Brain microvascular endothelial cell (primary cell): ENCODE measurements around the gene PSEN1.

ENCODE experiments used
- DNase-seq: peaks from one replicate; pipeline ENCODE4 v3.0.0-alpha.2; 2020
- H3K27ac ChIP-seq: fragments of 250-450 bp; sonication (Bioruptor Pico); 2 replicates; pipeline ENCODE4 v1.5.1; 2020; ENCODE audit warnings: mild to moderate bottlenecking, moderate library complexity
- H3K27me3 ChIP-seq: fragments of 250-450 bp; sonication (Bioruptor Pico); replicated peaks from 2 replicates; pipeline ENCODE4 v1.5.1; 2020; ENCODE audit warnings: mild to moderate bottlenecking
- H3K36me3 ChIP-seq: fragments of 250-450 bp; sonication (Bioruptor Pico); replicated peaks from 2 replicates; pipeline ENCODE4 v1.5.1; 2020; ENCODE audit warnings: mild to moderate bottlenecking
- H3K4me3 ChIP-seq: 2 replicates; pipeline ENCODE4 v1.5.1; 2011; ENCODE audit warnings: low read depth, mild to moderate bottlenecking, control low read depth, low read length, moderate library complexity
- in situ Hi-C: cut with HindIII; loops from 2 replicates; pipeline ENCODE4 v1.10.0; 2017; ENCODE audit warnings: low sequenced_read_pairs, low pct_ligation_motif_present
- TF ChIP-seq, protein P1 (sequence below): IDR thresholded peaks from 2 replicates; pipeline ENCODE4 v1.5.1; 2011; ENCODE audit warnings: low read depth, mild to moderate bottlenecking, moderate library complexity, low read length, control low read depth, inconsistent platforms; ENCODE audit errors: missing control alignments

Gene PSEN1

DNA sequence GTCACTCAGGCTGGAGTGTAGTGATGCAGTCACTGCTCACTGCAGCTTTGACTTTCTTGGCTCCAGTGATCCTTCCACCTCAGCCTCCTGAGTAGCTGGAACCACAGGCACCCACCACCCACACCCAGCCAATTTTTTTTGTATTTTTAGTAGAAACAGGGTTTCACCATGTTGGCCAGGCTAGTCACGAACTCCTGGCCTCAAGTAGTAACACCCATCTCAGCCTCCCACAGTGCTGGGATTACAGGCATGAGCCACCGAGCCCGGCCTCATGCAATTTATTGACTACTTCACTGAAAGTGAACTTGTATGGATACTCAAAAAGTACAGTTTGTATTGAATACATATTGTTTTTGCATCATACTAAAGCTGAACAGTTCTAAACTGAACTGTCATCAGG is 9.1 kb downstream of the PSEN1 start:
- no peak for DNase-seq
- Histone ChIP-seq H3K4me3 (no peak overlapping the region), H3K36me3 (peaks cover 9% of the 10 kb centered on the region), H3K27ac (no peak overlapping the region), H3K27me3 (no peaks in the 10 kb centered on the region)
- in situ Hi-C loops, result no loop called here
- TF ChIP-seq, protein P1, sequence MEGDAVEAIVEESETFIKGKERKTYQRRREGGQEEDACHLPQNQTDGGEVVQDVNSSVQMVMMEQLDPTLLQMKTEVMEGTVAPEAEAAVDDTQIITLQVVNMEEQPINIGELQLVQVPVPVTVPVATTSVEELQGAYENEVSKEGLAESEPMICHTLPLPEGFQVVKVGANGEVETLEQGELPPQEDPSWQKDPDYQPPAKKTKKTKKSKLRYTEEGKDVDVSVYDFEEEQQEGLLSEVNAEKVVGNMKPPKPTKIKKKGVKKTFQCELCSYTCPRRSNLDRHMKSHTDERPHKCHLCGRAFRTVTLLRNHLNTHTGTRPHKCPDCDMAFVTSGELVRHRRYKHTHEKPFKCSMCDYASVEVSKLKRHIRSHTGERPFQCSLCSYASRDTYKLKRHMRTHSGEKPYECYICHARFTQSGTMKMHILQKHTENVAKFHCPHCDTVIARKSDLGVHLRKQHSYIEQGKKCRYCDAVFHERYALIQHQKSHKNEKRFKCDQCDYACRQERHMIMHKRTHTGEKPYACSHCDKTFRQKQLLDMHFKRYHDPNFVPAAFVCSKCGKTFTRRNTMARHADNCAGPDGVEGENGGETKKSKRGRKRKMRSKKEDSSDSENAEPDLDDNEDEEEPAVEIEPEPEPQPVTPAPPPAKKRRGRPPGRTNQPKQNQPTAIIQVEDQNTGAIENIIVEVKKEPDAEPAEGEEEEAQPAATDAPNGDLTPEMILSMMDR, result no peak

DNA sequence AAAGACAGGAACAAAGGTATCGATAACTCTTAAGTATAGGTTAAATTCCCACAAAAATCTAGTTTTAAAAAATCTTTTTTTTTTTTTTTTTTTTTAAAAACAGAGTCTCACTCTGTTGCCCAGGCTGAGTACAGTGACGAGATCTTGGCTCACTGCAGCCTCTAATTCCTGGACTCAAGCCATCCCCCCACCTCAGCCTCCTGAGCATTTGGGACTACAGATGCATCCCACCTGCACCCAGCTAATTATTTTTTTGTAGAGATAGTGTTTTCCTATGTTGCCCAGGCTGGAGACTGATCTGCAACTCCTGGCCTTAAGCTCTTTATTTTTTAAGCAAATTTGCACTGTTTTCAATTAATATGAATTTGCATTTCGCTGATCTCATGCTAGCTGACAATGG is 9.8 kb downstream of the PSEN1 start:
- Histone ChIP-seq H3K27ac (no peak overlapping the region), H3K4me3 (no peak overlapping the region), H3K27me3 (no peaks in the 10 kb centered on the region), H3K36me3 (peaks cover 9% of the 10 kb centered on the region)
- TF ChIP-seq, protein P1, result no peak
- in situ Hi-C loops, result no loop called here
- no peak for DNase-seq

DNA sequence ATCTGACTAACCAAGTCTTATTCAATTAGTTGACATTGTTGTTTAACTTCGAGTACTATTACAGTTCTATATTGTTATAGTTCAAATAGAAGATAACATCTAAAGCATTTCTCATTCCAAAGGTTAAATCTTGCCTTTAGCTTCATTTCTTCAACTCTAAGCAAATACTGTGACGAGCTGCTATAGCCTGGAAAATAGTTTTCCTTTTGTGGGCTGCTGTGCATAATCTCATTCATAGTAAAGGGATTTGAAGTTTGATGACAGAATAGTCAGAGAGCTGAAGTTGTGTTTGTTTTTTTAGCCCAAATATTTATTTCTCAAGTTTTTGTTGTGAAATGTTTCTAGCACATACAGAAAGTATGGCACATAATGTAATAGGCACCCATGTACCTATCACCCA is 13.4 kb downstream of the PSEN1 start:
- Histone ChIP-seq H3K27ac (no peak overlapping the region), H3K4me3 (no peak overlapping the region), H3K27me3 (no peaks in the 10 kb centered on the region), H3K36me3 (peaks cover 9% of the 10 kb centered on the region)
- no peak for DNase-seq
- TF ChIP-seq, protein P1, result no peak
- in situ Hi-C loops, result no loop called here

- H3K36me3 ChIP-seq, result peaks cover 11% of the 10 kb centered on the region
- peak; percentile 63 for DNase-seq
- TF ChIP-seq, protein P1, result no peak
Observed at GRCh38 chr14:73153272-73153671, 17.0 kb downstream of the PSEN1 start.

GRCh38 chr14:73162251-73162650 is 25.9 kb downstream of the PSEN1 start:
- H3K27ac ChIP-seq, result no peak overlapping the region
- H3K36me3 ChIP-seq, result peaks cover 20% of the 10 kb centered on the region
- H3K4me3 ChIP-seq, result no peak overlapping the region
- no peak for DNase-seq
- TF ChIP-seq, protein P1, result no peak
- in situ Hi-C loops, result no loop called here
- H3K27me3 ChIP-seq, result no peaks in the 10 kb centered on the region

More at GRCh38 chr14:73153272-73153671, 17.0 kb downstream of the PSEN1 start:
- in situ Hi-C loops, result no loop called here
- no peaks in the 10 kb centered on the region for H3K27me3 ChIP-seq
- H3K4me3 ChIP-seq, result no peak overlapping the region
- no peak overlapping the region for H3K27ac ChIP-seq

GRCh38 chr14:73166399-73166798 is 30.1 kb downstream of the PSEN1 start:
- Histone ChIP-seq H3K4me3 (no peak overlapping the region), H3K27ac (no peak overlapping the region), H3K36me3 (peaks cover 24% of the 10 kb centered on the region), H3K27me3 (no peaks in the 10 kb centered on the region)
- DNase-seq, result no peak
- TF ChIP-seq, protein P1, result no peak
- in situ Hi-C loops, result no loop called here
